Stimulated activated CD8-positive, alpha-beta memory T cell treated with anti-CD3 and anti-CD28 coated beads, Interleukin-4, amount 100 ng/mL, for 48 hours (primary cell): ENCODE data around the gene STIM1.
A peak's percentile ranks its signal among the peaks of the same experiment; 100 is the strongest.

Source experiments
- DNase-seq: peaks from one replicate; pipeline ENCODE4 v3.0.0-alpha.2; 2020

Gene STIM1

DNA sequence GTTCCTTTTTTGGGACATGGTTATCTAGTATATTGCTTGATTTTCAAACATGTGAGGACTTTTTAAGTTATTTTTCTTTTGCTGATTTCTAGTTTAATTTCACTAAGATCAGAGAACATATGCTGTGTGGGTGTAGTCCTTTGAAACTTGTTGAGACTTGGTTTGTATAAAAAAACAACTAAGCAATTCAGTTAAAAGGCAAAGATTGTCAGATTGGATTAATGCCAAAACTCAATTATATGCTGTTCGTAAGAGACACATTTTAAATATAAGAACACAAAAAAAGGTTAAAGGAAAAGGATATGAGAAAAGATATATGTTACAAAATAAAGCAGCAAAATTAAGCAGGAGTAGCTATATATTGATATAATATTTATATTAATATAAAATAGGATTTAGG, 221.3 kb downstream of the STIM1 start:
- DNase-seq, result no peak

GRCh38 chr11:4083198-4083597, 227.7 kb downstream of the STIM1 start:
- no peak for DNase-seq

DNA sequence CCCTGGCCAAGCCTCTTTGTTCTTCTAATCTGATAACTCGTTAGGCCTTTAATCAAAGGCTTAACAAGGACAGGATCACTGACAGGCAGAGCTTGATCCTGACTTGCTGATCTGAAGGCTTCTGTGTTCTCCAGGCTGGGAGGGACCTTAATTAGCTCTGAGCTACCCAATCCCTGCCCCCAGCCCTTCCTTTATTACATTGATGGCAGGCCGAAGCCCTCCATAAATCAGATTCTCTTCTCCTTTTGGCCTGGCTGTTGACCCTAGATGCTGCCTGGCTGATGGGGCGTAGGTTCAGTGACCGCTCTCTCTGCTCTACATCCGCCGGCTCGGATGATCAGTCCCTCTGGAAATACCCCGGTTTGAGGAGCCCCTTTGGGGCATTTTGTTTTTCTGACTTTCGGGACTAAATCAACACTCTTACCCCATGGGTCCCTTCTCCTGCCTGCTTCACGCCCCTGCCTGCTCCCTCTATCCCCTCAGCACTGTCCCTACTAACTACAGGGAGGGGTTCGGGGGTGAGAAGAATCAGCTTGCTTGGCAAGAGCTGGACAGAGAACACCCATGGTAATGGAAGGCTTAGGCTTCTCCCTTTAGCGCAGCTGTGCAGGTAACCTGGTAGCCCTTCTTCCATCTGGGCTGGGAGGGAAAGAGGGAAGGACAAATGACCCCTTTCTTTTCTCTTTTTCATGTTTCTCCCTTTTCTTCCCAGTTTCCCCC, 229.1 kb downstream of the STIM1 start:
- DNase-seq, result no peak

- DNase-seq, result no peak
These were observed 230.1 kb downstream of the STIM1 start for GRCh38 chr11:4085575-4085974.

DNA sequence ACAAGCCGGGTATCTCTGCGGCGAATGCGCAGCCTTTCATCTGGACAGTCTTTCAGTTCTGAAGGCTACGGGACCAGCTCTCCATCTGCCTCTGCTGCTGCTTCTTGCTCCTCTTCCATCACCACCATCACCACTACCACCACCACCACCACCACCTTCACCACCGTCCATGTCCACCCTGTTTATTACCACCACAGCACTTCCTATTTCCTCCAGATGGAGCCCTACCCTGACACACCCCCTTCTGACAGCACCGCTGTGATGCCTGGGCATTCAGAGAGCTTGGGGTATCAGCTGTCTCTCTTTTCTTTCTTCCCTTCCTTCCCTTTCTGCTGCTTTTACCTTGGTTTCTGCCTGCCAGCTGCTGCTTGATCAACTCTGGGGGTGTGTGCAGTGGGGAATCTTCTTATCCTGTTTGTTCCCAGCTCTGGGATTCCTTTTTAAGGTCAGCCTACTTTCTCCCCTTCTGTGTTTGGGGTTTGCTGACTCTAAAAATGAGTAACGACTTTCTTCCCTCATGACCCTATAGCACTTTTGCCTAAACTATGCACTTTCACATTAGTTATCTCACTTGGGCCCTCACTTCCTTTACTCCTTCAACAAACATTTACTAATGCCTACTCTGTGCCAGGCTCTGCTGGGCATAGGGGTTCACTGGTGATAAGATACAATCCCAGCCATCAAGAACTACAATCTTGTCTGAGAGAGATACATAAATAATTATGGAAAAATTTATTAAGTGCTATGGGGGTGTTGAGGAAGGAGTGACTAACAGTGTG, 231.3 kb downstream of the STIM1 start:
- DNase-seq, result no peak

- DNase-seq, result no peak
These were observed 232.1 kb downstream of the STIM1 start for GRCh38 chr11:4087551-4087950.

DNA sequence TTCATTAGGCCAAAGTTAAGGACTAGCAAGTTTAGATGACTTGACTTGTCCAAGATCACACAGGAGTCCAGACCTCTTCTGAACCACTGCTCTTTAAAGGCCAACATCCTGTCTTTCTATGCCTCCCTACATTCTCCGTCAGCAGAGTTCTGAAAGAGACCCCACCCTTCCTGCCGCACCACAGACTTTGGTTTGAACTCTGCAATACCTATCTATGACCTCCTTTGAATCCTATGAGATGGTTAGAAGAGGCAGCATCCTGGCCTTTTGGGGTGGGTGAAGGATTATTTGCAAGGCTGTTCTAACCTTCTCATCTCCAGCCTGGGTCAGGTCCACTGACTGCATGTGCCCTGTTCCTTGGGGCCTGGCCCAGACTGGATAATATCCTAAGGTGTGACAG, 234.8 kb downstream of the STIM1 start:
- no peak for DNase-seq

DNA sequence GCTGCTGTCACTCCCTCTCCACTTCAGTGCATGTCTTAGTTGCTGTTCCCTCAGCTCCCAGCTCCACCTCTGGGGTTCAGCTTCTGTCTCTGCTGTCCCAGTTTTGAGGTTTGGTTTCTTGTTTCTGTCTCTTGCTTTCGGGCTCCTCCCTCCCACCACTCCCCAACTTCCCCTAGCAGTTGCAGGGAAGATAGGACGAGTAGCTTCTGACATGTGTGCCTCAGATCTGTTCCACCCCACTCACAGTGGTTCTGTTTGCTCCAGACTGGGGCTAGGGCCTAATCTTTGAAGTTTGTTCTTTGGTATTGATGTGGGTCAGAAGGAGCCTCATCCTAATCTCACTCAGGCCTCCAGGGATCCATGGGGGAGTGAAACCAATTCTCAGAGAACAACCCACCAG, 236.6 kb downstream of the STIM1 start:
- no peak for DNase-seq

GRCh38 chr11:4093519-4094347, 238.3 kb downstream of the STIM1 start:
- DNase-seq, result no peak

DNA sequence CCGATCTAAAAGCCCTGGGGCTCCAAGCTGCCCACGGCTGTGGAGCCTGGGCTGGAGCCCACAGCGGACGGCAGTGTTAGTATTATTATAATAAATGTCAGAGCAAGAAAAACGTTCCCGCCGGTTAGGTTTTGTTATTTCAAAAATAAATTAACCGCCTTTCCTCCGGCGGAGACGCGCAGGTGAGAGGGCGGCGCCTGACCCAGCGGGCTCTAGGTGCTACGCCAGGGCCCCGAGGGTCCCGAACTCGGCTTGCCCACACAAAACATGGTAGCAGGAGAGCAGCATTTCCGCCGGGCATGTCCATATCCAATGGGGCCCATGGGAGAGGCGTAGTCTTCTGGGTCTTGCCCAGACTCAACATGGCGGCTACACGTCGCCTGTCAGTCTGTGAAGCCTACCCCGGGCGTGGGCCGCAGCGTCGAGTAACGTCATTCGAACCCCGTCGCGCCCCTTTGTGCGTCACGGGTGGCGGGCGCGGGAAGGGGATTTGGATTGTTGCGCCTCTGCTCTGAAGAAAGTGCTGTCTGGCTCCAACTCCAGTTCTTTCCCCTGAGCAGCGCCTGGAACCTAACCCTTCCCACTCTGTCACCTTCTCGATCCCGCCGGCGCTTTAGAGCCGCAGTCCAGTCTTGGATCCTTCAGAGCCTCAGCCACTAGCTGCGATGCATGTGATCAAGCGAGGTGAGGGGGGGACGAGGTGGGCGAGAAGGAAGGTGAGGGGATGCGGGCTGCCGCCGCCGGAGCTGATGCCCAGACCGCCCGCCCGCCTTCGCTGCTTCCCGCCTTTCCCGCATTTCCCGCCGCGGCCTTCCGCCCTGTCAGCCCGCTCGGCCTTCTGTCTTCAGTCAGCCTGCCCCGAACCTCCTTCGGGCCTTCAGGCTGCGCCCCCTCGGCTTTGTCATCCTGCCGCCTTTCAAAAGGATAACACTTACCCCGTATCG, 239.2 kb downstream of the STIM1 start, which contains the start of gene RRM1:
Gene RRM1 (plus strand): TSS at position 452 of the 944 bp plus-strand sequence. CDS start 214 bp downstream, at position 666.
- peak; percentile 97 for DNase-seq

DNA sequence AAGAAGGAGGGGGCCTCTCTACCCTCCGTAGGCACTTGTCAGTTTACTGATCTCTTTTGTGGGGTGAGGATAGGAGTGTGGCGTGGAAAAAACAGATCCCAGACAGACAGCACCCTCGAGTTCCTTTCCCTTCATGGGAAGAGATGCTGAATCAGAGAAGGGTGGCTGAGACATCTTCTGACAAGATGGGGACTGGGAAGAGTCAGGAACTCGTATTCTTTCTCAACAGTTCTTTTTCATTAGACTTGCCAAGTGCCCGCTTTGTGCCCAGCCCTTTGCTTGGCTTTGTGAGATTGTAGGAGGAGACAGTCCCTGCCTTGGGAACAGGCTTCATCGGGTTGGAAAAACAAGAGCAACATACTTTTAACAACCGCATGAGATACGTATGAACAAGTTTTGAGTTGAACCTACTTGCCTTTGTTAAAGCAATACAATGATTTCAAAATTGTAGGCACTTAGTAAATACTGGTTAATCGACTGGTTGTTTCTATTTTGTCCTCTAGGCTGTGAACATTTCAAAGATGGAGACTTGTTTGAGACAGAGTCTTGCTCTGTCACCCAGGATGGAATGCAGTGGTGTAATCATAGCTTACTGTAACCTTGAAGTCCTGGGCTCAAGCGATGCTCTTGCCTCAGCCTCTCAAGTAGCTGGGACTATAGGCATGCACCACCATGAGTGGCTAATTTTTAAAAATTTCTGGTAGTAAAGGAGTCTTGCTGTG, 240.2 kb downstream of the STIM1 start:
- DNase-seq, result no peak

GRCh38 chr11:4098026-4098621, 242.7 kb downstream of the STIM1 start:
- DNase-seq, result no peak

- no peak for DNase-seq
These were observed 247.2 kb downstream of the STIM1 start for GRCh38 chr11:4102711-4103110.

- DNase-seq, result no peak
These were observed 247.8 kb downstream of the STIM1 start for GRCh38 chr11:4103269-4103668.

- DNase-seq, result no peak
These were observed 250.5 kb downstream of the STIM1 start for GRCh38 chr11:4105916-4106315.

GRCh38 chr11:4111834-4112233, 256.4 kb downstream of the STIM1 start:
- DNase-seq, result no peak

DNA sequence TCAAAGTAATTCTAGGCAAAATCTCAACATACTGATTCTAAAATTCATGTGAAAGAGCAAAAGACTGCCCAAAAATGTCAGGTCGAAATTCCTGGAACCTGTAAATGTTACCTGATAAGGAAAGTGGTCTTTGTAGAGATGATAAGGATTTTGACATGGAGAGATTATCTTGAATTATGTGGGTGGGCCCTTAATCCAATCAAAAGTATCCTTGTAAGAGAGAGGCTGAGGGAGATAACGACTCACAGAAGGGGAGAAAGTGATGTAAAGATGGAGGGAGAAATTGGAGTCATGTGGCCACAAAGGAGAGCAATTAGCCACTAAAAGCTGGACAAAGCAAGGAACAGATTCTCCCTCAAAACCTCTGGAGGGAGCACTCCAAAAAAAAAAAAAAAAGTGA, 259.7 kb downstream of the STIM1 start:
- no peak for DNase-seq

DNA sequence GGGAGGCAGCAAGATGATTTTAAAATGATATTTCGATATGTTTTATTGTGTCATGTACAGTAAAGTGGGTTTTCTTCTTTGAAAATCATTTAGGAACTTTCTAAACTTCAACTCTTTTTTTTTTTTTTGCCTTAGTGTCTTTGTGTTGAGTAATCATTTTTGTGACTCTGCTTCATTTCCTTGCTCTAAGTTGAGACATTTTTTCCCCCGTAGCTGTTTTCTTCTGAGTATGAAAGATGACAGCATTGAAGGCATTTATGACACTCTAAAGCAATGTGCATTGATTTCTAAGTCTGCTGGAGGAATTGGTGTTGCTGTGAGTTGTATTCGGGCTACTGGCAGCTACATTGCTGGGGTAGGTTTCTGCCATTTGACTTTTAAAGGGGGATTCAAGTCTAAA, 262.6 kb downstream of the STIM1 start:
- DNase-seq, result no peak

GRCh38 chr11:4123218-4123617, 267.8 kb downstream of the STIM1 start:
- DNase-seq, result no peak

GRCh38 chr11:4125141-4125540, 269.7 kb downstream of the STIM1 start:
- DNase-seq, result no peak

- no peak for DNase-seq
These were observed 271.9 kb downstream of the STIM1 start for GRCh38 chr11:4127357-4127756.
